Panc1 (cell line): ENCODE results near the gene PRLHR. TPM values are rescaled to one million over a fixed set of nuclear protein-coding genes. Genes with fewer than 3 reads are reported as not detected.

Source experiments
- ATAC-seq: fragments of 200-7000 bp; cut with Tn5 transposase; 2 replicates; pipeline ENCODE4 v1.9.1; 2020; ENCODE audit warnings: mild to moderate bottlenecking, moderate library complexity
- BruUV-seq: library from RNA; stranded (reverse); fragments of 400-500 nt; replicated peaks from 2 replicates; lab custom pipeline; 2021; lab: Mats Ljungman, UMichigan
- CTCF ChIA-PET: fragments of 300-600 bp; sonication (Branson Sonifier 250); formaldehyde crosslinking; loops from one replicate; lab custom pipeline; 2022; ENCODE audit warnings: antibody characterized with exemption; lab: Charles Lee
- POLR2A ChIA-PET: fragments of 300-600 bp; sonication (Branson Sonifier 250); formaldehyde crosslinking; loops from one replicate; lab custom pipeline; 2022; ENCODE audit warnings: antibody characterized with exemption; lab: Charles Lee
- DNase-seq: peaks from one replicate; pipeline ENCODE4 v3.0.0-alpha.2; 2010; ENCODE audit warnings: low read depth, low spot score
- H3K27ac ChIP-seq: 2 replicates; pipeline ENCODE4 v1.5.1; 2011; ENCODE audit warnings: mild to moderate bottlenecking, low read length, inconsistent platforms
- H3K27me3 ChIP-seq: fragments of 200-500 bp; sonication (Bioruptor generic); 2 replicates; pipeline ENCODE4 v1.6.0; 2014; ENCODE audit warnings: low read length, inconsistent platforms; ENCODE audit not compliant: control insufficient read depth, insufficient read depth
- H3K36me3 ChIP-seq: fragments of 200-500 bp; sonication (Bioruptor generic); 2 replicates; pipeline ENCODE4 v1.5.1; 2014; ENCODE audit warnings: inconsistent platforms, mild to moderate bottlenecking, low read length, moderate library complexity; ENCODE audit not compliant: control insufficient read depth, insufficient read depth
- H3K4me1 ChIP-seq: 2 replicates; pipeline ENCODE4 v1.5.1; 2011; ENCODE audit warnings: inconsistent platforms, mild to moderate bottlenecking, low read length, moderate library complexity; ENCODE audit not compliant: control insufficient read depth, insufficient read depth
- H3K4me3 ChIP-seq, 2 experiments: 2 replicates each; pipeline ENCODE4 v1.5.1; 2011 to 2012; ENCODE audit warnings: low read depth in 2 of 2, low read length in 2 of 2, mild to moderate bottlenecking in 2 of 2, inconsistent platforms in 1 of 2, moderate library complexity in 1 of 2
- H3K9me3 ChIP-seq: fragments of 200-500 bp; sonication (Bioruptor generic); 2 replicates; pipeline ENCODE4 v1.5.1; 2014; ENCODE audit warnings: low read depth, mild to moderate bottlenecking, inconsistent platforms, low read length, moderate library complexity; ENCODE audit not compliant: control insufficient read depth, insufficient read depth
- POLR2AphosphoS5 ChIP-seq: IDR thresholded peaks from 2 replicates; pipeline ENCODE4 v1.6.1; 2012; ENCODE audit warnings: mild to moderate bottlenecking, low read depth, low read length, moderate library complexity
- SIN3A ChIP-seq: IDR thresholded peaks from 2 replicates; pipeline ENCODE4 v1.6.1; 2012; ENCODE audit warnings: low read depth, mild to moderate bottlenecking, low read length, moderate library complexity, borderline replicate concordance; ENCODE audit not compliant: insufficient read depth
- TCF7L2 ChIP-seq: IDR thresholded peaks from 2 replicates; pipeline ENCODE4 v1.6.1; 2011; ENCODE audit warnings: mild to moderate bottlenecking, low read depth, low read length, inconsistent platforms
- in situ Hi-C: cut with HindIII; loops from 2 replicates; pipeline ENCODE4 v1.10.0; 2016; ENCODE audit warnings: low sequenced_read_pairs, low pct_unique_long_range_greater_than_20kb
- intact Hi-C: fragments of 100-400 bp; cut with micrococcal nuclease; formaldehyde crosslinking; loops from one replicate; pipeline ENCODE4 v1.10.0; 2022; ENCODE audit not compliant: unreplicated experiment
- total RNA-seq: library from RNA; stranded (reverse); gene quantifications from one replicate; pipeline ENCODE4 v1.2.1, GENCODE V29; 2021; ENCODE audit not compliant: unreplicated experiment
- TF ChIP-seq, protein P1 (sequence below): fragments of 450-650 bp; IDR thresholded peaks from 2 replicates; pipeline ENCODE4 v1.5.1; 2017; ENCODE audit warnings: mild to moderate bottlenecking
- TF ChIP-seq, protein P2 (sequence below), 2 experiments: IDR thresholded peaks; 2 replicates each; pipeline ENCODE4 v1.6.1; 2011 to 2012; ENCODE audit warnings: low read depth in 2 of 2, control low read depth in 1 of 2, low read length in 1 of 2, mild to moderate bottlenecking in 1 of 2, moderate library complexity in 1 of 2; ENCODE audit not compliant: insufficient read depth in 1 of 2

Gene PRLHR
- total RNA-seq, 1 experiment from 2014 or later = not detected

DNA sequence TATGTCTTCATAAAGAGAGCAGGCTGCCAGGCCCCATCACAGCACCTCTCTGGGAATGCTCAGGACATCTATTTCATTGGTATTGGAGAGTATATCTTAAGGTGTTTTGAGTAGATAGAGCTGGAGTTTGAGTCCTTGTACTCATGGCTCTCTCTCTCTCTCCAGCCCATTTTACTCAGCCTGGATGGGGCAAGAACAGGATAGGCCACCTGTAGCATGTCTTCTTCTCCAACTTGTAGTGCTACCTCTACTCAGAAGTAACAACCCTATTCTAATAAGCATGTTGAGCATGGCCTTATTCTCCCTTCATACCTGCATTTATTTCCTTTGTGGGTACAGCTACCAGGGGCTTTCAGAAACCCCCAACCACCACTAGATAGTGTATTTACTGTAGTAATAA is 21.9 kb downstream of the PRLHR start:
- Histone ChIP-seq H3K4me3 (no peak overlapping the region), H3K36me3 (no peaks in the 10 kb centered on the region), H3K27me3 (peaks cover 14% of the 10 kb centered on the region; the same call in 1 of the 2 replicates), H3K9me3 (no peaks in the 10 kb centered on the region), H3K27ac (no peak overlapping the region), H3K4me1 (no peaks in the 10 kb centered on the region)
- intact Hi-C loops (no loop called here), in situ Hi-C loops (no loop called here)
- TF ChIP-seq, protein P1, sequence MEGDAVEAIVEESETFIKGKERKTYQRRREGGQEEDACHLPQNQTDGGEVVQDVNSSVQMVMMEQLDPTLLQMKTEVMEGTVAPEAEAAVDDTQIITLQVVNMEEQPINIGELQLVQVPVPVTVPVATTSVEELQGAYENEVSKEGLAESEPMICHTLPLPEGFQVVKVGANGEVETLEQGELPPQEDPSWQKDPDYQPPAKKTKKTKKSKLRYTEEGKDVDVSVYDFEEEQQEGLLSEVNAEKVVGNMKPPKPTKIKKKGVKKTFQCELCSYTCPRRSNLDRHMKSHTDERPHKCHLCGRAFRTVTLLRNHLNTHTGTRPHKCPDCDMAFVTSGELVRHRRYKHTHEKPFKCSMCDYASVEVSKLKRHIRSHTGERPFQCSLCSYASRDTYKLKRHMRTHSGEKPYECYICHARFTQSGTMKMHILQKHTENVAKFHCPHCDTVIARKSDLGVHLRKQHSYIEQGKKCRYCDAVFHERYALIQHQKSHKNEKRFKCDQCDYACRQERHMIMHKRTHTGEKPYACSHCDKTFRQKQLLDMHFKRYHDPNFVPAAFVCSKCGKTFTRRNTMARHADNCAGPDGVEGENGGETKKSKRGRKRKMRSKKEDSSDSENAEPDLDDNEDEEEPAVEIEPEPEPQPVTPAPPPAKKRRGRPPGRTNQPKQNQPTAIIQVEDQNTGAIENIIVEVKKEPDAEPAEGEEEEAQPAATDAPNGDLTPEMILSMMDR = no peak
- TF ChIP-seq, protein P2, sequence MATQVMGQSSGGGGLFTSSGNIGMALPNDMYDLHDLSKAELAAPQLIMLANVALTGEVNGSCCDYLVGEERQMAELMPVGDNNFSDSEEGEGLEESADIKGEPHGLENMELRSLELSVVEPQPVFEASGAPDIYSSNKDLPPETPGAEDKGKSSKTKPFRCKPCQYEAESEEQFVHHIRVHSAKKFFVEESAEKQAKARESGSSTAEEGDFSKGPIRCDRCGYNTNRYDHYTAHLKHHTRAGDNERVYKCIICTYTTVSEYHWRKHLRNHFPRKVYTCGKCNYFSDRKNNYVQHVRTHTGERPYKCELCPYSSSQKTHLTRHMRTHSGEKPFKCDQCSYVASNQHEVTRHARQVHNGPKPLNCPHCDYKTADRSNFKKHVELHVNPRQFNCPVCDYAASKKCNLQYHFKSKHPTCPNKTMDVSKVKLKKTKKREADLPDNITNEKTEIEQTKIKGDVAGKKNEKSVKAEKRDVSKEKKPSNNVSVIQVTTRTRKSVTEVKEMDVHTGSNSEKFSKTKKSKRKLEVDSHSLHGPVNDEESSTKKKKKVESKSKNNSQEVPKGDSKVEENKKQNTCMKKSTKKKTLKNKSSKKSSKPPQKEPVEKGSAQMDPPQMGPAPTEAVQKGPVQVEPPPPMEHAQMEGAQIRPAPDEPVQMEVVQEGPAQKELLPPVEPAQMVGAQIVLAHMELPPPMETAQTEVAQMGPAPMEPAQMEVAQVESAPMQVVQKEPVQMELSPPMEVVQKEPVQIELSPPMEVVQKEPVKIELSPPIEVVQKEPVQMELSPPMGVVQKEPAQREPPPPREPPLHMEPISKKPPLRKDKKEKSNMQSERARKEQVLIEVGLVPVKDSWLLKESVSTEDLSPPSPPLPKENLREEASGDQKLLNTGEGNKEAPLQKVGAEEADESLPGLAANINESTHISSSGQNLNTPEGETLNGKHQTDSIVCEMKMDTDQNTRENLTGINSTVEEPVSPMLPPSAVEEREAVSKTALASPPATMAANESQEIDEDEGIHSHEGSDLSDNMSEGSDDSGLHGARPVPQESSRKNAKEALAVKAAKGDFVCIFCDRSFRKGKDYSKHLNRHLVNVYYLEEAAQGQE (IDR thresholded peaks at IDR 0.05; ENCODE audit: insufficient read depth in 1 of 2, low read depth in 2 of 2, low read length in 1 of 2) = no peak
- TF ChIP-seq TCF7L2 (no peak), SIN3A (no peak), POLR2AphosphoS5 (no peak)
- ChIA-PET POLR2A (no interaction called here), CTCF (no interaction called here)
- DNase-seq (no peak), ATAC-seq (no peak)
- BruUV-seq = no TSS peak

DNA sequence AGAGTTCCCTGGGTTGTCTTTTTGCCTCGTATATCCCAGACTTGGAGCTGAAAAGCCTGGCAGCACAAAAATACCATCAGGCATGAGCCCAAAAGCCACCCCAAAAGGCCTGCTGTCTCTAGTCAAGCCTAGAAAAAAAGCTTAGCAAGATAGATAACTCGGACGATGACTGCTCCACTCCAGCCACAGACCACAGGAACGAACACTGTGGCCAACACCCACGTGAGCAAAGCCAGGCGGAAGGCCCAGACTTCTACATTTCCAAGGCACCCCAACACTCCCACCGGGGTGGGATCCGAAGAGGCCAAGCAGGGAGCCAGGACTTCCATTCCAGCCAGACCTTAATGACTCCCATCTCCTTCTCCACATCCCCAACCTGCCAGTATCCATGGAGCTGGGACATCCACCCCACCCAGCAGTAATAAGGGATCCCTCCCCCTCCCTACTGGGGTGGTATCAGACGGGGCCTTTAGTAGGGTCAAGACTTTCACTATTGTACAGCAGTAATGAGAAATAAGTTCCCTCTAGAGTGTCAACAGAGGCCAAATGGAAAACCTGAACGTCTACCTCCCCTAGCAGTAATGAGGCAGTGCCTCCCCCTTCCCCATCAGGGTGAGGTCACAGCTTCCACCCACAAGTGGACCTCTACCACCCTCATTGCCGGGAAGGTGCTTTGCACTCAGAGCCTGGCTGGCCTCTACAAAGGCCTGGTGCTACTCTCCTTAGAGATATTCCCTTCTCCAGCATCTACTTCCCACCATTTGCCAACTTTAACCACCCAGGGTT is 23.0 kb downstream of the PRLHR start:
- CTCF ChIA-PET = interaction anchor here (0.5 kb wide), 1 partner anchor 24 kb away, joined by 3 read pairs; no protein-coding TSS in a partner anchor

More for the DNA sequence above, 23.0 kb downstream of the PRLHR start:
- TF ChIP-seq POLR2AphosphoS5 (no peak), TCF7L2 (no peak), SIN3A (no peak)
- TF ChIP-seq, protein P2 (IDR thresholded peaks at IDR 0.05; ENCODE audit: insufficient read depth in 1 of 2, low read depth in 2 of 2, low read length in 1 of 2) = no peak
- TF ChIP-seq, protein P1 = no peak
- H3K9me3 ChIP-seq = no peaks in the 10 kb centered on the region
- no peak overlapping the region for H3K27ac ChIP-seq
- in situ Hi-C loops = no loop called here
- H3K36me3 ChIP-seq = no peaks in the 10 kb centered on the region
- H3K4me1 ChIP-seq = no peaks in the 10 kb centered on the region
- POLR2A ChIA-PET = no interaction called here
- intact Hi-C loops = no loop called here
- H3K4me3 ChIP-seq = no peak overlapping the region
- no peak for DNase-seq
- BruUV-seq = no TSS peak
- no peak for ATAC-seq
- H3K27me3 ChIP-seq = peaks cover 11% of the 10 kb centered on the region; the same call in 1 of the 2 replicates
